HG02943 (cell line): ENCODE data around the gene TMEM134.
"Not testable (repeated sequence)": the region's sequence is repeated elsewhere in the genome, so short reads cannot be mapped to it uniquely, and the experiment has no call there.

Source experiments
- ATAC-seq: cut with Tn5 transposase; IDR thresholded peaks from one replicate; pipeline ENCODE4 v1.9.1; 2021; ENCODE audit warnings: mild to moderate bottlenecking, low read depth, moderate library complexity; ENCODE audit not compliant: unreplicated experiment

TMEM134 gene

DNA sequence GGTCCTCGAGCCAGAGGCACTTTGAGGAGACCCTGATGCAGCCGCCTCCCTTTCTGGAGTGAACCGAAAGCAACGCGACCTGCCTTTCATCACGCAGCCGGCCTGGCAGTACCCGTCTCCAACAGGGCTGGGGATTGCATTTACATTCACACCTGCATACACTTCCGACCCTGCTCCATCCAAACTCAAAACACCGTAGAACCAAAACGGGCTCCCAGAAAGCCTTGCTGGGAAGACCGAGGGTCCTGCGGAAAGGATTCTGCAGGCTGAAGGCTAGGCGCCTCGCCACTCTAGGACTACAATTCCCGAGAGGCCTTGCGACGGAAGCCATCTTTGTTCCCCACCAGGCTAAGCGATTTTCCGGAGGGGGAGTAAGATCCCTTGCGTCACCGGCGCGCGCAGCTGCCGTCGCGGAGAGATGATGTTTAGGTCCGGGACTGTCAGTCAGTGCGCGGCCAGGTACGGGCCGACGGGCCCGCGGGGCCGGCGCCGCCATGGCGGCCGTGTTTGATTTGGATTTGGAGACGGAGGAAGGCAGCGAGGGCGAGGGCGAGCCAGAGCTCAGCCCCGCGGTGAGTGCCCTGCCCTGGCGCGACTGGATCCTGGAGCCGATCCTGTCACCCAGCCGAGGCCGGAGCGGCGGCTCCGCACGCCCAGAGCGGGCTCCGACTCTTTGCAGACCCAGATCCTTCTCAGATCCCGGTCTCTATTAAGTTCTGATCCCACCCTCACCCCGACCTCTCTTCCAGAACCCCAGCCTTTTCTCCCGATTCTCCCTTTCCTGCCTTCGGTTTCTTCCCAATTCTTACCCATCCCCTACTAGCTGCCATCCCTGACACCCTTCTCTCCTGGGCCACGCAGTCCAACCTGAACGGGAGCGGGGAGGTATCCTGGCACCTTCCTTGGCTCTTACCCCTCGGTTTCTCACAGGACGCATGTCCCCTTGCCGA, 40.7 kb downstream of the TMEM134 start, which contains the start of gene RPS6KB2:
Gene RPS6KB2 (plus strand): TSS at position 443 of the 950 bp plus-strand sequence. CDS start 52 bp downstream, at position 495.
- ATAC-seq = peak; percentile 70

DNA sequence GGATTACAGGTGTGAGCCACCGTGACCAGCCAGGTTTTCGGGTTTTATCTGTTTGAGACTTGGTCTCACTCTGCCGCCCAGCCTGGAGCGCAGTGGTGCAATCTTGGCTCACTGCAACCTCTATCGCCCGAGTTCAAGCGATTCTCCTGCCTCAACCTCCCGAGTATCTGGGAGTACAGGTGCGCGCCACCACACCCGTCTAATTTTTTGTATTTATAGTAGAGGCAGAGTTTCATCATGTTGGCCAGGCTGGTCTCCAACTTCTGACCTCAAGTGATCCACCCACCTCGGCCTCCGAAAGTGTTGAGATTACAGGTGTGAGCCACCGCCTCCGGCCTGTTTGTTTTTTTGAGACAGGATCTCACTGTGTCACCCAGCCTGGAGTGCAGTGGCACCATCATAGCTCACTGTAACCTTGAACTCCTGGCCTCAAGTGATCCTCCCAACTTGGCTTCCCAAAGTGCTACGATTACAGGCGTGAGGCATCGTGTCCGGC, 41.6 kb downstream of the TMEM134 start:
- not testable (repeated sequence) for ATAC-seq

DNA sequence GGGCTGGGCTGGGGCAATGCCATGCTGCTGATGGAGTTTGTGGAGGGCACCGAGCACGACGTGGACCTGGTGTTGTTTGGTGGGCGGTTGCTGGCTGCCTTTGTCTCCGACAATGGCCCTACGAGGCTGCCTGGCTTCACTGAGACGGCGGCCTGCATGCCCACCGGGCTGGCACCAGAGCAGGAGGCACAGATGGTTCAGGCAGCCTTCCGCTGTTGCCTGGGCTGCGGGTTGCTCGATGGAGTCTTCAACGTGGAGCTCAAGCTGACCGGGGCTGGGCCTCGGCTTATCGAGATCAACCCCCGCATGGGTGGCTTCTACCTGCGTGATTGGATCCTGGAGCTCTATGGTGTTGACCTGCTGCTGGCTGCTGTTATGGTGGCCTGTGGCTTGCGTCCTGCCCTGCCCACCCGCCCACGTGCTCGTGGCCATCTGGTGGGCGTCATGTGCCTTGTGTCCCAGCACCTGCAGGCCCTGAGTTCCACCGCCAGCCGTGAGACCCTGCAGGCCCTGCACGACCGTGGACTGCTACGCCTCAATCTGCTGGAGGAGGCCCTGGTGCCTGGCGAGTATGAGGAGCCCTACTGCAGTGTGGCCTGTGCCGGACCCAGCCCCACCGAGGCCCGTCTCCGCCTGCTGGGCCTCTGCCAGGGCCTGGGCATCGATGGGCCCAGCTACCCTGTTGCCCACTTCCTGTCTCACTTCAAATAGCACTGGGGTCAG, 45.0 kb downstream of the TMEM134 start:
- ATAC-seq = no peak

DNA sequence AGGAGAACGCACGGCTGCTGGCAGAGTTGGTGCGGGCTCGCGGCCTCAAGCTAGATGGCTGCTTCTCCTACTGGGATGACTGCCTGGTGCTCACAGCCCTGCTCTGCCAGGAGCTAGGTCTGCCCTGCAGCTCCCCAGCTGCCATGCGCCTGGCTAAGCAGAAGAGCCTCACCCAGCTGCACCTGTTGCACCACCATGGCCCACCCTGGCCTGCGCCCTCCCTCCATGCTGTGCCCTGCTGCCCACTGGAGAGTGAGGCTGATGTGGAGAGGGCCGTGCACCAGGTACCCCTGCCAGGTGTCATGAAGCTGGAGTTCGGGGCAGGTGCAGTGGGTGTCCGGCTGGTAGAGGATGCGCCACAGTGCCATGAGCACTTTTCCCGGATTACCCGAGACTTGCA, 45.6 kb downstream of the TMEM134 start:
- no peak for ATAC-seq

DNA sequence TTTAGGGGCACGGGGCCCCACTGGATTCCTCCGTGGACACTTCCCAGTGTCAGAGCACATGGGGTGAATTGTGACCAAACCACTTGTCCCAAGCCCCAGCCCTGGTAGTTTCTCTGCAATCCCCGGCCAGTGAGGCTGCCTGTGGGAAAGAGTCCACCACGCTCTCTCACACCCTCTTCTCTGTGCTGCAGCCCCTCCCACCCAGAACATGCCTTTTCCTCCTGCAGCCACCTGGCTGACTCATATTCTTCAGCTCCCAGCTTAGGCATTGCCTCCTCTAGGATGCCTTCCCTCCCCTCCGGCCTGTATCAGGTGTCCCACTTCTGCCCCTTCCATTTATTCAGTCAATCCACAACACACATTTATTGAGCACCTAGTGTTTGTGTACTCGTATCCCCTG, 46.2 kb downstream of the TMEM134 start:
- ATAC-seq = no peak

DNA sequence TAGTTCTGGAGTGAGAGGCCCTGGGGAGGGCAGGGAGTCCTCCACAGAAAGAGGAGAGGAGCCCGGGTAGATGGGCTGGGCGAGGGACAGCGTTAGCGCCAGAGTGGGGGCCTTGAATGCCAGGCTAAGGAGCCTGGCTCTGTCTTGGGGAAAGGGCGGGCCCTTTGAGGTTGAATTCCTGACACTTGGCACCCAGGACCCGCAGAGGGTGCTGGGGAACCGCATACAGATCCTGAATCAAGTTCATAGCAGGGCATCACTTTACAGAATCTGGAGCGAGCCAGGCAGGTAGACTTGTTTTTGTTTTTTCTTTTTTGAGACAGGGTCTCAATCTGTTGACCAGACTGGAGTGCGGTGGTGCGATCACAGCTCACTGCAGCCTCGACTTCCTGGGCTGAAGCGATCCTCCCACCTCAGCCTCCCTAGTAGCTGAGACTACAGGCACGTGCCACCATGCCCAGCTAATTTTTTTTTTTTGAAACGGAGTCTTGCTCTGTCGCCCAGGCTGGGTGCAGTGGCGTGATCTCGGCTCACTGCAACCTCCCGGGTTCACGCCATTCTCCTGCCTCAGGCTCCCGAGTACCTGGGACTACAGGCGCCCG, 47.5 kb downstream of the TMEM134 start:
- no peak for ATAC-seq

DNA sequence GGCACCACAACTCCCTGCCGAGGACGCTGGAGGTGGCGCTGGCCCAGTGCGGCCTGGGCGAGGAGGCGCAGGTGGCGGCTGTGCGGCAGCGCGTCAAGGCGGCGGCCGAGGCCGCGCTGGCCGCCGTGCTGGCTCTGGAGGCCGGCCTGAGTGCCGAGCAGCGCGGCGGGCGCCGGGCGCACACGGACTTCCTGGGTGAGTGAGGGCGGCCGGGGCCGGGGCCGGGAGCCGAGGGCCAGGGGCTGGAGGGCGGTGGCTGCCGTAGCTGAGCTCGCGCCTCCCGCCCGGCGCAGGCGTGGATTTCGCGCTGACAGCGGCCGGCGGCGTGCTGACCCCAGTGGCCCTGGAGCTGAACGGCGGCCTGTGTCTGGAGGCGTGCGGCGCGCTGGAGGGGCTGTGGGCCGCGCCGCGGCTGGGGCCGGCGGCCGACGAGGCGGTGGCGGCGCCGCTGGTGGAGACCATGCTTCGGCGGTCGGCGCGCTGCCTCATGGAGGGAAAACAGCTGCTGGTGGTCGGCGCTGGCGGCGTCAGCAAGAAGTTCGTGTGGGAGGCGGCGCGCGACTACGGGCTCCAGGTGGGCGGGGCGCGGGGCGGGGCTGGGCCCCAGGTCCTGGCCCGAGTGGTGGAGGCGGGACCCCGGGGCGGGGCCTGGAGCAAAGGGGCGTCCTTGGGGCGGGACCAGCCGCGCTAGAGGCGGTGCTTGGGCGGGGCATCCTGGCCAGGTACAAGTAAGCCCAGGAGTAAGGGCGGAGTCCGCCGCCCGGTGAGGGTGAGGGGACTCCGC, 48.2 kb downstream of the TMEM134 start:
- ATAC-seq = no peak

DNA sequence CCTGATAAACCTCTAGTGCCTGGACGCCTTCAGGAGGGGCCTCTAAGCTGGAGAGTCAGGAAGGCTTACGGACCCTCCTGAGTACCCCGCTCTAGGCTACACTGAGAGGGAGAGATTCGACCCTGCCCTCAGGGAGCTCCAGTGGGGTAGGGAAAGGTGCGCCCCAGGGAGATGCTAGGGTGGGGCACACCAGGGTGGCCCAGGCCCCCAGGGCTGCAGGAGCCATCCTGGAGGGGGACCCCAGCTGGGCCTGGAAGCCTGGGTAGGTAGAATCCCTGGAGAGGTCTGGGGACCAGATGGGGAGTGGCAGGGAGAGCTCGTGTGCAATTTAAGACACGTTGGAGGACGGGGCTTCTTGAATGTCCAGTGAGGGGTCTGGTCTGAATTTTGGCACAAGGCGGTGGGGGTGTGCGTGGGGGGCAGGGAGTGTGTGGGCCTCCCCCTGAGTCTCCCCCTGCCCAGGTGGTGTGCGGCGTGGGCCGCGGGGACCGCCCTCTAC, 48.9 kb downstream of the TMEM134 start:
- no peak for ATAC-seq

DNA sequence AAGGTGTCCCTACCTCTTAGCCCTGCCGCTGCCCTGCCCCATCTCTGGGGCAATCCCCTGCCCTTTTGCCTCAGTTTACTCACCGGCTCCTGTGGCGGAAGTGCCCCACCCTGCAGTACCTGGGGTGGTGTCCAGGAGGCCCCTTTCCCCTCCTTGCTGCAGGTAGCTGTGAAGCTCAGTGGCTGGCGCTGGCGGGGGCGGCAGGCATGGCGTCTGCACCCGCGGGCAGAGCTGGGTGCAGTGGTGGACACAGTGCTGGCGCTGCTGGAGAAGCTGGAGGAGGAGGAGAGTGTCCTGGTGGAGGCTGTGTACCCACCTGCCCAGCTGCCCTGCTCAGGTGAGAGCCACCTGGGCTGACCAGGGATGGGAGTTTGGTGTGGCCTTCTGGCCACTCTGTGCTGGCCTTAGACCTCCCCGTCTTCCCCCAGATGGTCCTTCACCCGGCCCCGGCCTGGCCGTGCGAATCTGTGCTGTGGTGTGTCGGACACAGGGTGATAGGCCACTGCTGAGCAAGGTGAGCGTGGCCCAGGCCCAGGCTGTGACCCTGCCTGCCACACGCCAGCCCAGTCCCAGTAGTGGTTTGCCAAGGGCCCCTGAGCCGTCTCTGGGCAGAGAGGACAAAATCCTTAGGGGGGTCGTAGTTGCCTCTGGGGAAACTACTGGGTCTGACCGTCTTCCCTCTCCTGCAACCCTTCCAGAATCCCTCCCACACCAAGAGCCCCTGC, 49.6 kb downstream of the TMEM134 start:
- no peak for ATAC-seq

DNA sequence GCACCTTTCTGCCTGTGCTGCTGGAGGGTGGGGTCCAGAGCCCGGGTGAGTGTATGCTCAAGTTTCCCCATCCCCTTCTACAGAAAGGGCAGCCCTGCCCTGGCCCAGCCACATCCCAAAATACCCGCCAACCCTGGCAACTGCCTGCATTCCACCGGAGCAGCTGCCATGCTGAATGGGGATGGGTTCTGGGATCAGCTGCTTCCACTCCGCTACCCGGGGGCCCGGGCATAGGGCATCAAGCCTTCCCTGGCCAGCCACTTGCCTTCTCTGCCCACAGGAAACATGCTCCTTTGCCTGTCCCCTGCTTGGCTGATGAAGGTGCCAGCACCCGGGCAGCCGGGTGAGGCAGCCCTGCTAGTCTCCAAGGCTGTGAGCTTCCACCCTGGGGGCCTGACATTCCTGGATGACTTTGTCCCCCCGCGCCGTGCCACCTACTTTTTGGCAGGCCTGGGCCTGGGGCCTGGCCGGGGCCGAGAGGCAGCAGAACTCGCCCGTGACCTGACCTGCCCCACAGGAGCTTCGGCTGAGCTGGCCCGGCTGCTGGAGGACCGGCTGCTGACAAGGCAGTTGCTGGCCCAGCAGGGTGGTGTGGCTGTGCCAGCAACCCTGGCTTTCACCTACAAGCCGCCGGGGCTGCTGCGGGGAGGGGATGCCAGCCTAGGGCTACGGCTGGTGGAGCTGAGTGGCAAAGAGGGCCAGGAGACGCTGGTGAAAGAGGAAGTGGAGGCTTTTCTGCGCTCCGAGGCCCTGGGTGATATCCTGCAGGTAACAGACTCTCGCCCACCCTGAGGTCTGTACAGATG, 50.4 kb downstream of the TMEM134 start:
- no peak for ATAC-seq

DNA sequence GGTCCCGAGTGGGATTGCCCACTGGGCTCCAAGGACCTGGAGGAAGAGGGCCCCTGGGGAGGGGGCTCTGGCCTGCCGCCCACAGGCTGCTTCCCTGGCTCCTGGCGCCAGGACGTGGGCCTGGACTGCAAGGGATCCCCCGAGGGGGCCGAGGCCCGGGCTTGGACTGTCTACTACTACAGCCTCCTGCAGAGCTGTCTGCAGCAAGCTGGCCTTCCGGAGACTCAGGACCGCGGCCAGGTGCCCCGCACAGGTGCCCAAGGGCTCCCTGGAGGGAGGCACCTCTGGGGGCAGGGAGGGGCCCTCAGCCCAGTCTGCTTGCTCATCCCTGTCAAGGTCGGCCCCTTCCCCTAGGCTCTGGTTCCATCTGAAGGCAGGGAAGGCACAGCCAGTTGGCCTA, 51.6 kb downstream of the TMEM134 start:
- no peak for ATAC-seq

- ATAC-seq = no peak
Measured at GRCh38 chr11:67416416-67417335, 52.4 kb downstream of the TMEM134 start.

- no peak for ATAC-seq
Measured at GRCh38 chr11:67415501-67416304, 53.3 kb downstream of the TMEM134 start, which contains the start of gene CARNS1. Gene CARNS1, plus strand, starts transcription at chr11:67415678. Its CDS starts 522 bp downstream, at chr11:67416200.

DNA sequence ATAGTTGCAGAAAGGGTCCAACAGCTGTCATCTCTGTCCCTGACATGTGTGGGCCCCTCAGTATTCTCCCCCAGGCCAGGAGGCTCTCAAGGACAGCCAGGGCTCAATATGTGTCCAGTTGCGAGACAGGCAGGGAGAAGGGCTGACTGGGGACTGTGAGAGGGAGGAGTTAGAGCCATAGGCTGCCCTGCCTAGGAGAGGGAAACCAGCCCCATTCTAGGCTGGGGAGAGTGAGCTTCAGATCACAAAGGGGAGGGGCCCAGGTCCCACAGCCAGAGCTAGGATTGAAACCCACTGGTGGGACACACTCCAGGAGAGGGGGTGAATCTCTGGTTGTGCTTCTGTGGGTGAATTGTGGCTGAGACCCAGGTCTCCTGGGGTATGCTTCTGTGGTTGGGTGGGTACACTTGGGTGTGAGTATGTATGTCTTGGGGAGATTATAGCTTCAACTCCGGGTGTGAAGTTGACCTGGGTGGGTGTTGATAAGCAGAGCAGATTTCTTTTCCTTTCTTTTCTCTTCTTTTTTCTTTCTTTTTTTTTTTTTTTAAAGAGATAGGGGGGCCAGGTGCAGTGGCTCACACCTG, 55.7 kb downstream of the TMEM134 start:
- no peak for ATAC-seq

DNA sequence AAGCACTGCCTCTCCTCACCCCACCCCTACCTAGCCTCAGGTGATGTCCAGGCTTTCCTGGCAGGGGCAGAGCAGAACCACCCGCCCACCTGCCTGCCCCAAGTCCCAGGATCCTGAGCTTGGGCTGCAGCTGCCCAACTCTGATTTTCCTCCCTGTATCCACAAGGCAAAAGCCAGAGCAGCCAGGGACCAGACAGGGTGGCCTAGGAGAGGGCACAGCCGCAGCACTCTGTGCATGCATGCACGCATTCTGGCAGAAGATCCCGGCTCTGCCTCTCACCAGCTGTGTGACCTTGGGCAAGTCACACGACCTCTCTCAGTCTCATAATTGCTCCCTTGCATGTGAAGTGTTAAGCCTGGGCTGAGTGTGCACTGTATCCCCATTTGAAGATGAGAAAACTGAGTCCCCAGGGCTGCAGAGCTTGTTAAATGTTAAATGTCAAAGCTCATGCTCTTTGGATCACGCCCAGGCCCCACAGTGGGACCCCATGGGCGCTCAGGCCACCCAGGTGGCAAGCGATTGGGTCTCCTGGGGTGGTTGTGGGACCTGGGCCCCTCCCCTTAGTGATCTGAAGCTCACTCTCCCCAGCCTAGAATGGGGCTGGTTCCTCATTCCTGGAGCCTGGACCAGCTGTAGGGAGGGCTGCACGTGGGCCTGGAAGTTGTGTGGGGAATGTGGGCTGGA, 56.4 kb downstream of the TMEM134 start:
- no peak for ATAC-seq

DNA sequence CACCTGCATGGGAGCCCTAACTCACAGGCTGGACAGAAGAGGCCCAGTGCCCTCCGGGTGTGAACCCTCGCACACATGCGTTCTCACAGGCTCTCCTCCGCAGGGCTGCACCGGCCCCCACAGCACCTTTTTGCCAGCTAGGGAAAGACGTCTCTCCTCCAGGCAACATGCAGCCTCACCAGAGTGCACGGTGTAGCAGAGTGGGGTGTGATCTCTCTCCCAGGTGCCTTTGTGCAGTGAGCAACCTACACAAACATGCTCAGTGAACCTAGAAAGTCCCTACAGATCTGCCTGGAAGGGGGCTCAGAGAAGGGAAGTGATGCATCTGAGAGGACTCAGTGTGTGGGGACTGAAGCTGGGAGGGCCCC, 57.3 kb downstream of the TMEM134 start:
- no peak for ATAC-seq
